AG09319 (cell line): ENCODE measurements around the gene TCEAL7.

Experiments
- DNase-seq: peaks from one replicate; pipeline ENCODE4 v3.0.0-alpha.2; 2010; ENCODE audit warnings: low read depth; ENCODE audit errors: extremely low read depth
- TF ChIP-seq, protein P1 (sequence below): IDR thresholded peaks from 2 replicates; pipeline ENCODE4 v1.5.1; 2011; ENCODE audit warnings: low read depth, mild to moderate bottlenecking, inconsistent platforms, low read length, moderate library complexity

Gene TCEAL7

DNA sequence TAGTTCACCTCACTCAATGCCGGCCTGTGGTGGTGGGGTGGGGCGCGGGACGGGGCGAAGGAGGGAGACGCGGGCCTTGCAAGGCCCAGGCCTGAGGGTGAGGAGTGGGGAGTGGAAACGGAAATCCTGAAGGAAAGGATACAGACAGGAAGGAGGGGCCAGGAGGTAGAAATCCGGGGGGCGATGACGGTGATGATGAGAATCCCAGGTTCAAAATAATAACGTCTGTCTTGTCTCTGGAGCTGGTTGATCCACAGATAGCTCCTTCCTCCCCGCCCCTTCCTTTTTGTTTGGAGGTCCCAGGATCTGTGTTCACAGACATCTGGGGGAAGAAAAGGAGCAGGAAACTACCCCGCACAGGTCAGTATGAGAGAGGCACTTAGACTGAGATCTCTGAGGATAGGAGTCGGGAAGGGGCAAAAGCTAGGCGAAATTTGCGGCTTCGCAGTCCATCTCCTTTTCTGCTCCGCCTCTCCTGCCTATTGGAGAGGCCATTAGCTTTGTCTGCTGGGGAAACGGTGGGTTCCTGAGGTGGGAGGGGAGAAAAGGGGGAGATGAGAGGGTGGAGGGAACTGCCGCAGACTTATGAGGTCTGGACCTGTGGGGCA lies 746 bp downstream of the TCEAL7 start:
- DNase-seq = no peak
- TF ChIP-seq, protein P1, sequence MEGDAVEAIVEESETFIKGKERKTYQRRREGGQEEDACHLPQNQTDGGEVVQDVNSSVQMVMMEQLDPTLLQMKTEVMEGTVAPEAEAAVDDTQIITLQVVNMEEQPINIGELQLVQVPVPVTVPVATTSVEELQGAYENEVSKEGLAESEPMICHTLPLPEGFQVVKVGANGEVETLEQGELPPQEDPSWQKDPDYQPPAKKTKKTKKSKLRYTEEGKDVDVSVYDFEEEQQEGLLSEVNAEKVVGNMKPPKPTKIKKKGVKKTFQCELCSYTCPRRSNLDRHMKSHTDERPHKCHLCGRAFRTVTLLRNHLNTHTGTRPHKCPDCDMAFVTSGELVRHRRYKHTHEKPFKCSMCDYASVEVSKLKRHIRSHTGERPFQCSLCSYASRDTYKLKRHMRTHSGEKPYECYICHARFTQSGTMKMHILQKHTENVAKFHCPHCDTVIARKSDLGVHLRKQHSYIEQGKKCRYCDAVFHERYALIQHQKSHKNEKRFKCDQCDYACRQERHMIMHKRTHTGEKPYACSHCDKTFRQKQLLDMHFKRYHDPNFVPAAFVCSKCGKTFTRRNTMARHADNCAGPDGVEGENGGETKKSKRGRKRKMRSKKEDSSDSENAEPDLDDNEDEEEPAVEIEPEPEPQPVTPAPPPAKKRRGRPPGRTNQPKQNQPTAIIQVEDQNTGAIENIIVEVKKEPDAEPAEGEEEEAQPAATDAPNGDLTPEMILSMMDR = no peak

DNA sequence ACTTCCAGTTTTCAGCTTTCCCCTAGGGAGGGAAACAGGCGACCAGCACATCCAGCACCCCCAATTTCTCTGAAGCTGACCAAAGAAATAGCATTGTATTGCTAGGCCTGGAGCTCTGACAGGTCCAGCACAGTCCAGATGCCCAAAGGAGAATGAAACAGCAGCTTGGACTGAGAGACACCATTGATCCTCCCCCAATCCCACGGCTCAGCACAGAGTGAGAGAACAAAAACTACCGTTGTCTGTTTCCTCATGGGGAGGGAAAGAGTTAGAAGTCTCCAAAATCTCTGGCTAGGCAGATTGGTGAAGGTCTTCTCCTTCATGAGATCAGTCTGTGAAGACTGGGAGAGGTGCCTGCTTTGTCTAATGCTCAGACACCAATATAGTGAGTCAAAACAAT lies 8.6 kb downstream of the TCEAL7 start:
- TF ChIP-seq, protein P1 = no peak
- no peak for DNase-seq

DNA sequence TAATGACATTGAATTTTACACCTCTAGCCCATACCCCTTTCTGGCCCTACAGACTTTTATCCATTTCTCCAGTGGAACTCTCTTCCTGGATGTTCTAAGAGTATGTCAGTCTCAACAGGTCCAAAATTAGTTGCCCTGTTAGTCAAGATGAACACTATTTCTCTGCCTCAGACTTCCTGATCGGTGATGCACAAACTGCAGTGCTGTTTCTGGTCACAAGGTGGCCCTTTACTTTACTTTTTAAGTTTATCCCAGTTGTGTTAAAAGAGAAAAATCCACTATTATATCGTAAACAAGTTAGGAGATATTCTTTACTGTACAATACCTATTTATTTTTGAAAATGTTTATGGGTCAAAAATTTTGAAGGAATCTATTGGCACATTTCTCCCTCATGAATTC lies 13.1 kb downstream of the TCEAL7 start:
- TF ChIP-seq, protein P1 = peak; percentile 76
- DNase-seq = no peak

DNA sequence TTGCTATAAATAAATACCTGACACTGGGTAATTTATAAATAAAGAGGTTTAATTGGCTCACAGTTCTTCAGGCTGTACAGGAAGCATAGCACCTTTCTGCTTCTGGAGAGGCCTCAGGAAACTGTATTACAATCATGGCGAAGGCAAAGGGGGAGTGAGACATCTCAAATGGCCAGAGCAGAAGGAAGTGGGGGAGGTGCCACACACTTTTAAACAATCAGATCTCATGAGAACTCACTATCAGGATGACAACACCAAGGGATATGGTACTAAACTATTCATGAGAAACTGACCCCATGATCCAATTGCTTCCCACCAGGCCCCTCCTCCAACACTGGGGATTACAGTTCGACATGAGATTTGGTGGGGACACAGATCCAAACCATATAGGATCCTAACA lies 14.6 kb downstream of the TCEAL7 start:
- TF ChIP-seq, protein P1 = no peak
- DNase-seq = no peak

DNA sequence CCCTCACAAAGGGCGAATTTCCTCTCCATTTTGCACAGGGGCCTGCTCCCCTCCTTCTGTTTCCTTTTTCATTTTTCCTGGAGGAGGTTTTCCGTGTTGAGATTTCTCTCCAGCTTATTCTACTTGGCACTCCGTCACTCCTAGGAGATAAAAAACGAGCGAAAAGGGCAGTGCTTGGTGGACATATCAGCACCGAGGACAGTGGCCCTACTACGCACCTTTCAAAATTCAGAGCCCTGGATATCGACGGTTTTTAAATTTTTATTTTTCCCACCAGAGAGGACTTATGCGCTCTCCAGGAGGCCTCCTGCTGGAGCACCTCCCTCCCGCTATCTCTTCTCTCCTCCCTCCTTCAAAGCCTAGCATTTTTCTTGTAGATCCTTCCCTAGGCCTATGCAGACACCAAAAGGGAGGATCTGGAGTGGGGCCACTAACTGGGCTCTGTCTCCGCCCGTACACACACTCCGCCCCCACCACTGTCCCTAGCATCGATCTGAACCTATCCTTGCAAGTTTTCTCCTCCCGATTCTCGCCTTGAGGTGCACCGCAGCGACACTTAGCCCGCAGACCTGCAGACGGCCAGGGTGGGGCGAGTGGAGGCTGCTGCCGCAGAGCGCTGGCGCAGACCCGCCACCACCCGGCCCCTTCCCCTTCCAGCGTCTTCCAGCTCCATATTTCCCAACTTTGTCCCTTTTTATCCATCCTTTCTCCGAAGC lies 17.8 kb downstream of the TCEAL7 start:
- DNase-seq = no peak
- TF ChIP-seq, protein P1 = no peak

DNA sequence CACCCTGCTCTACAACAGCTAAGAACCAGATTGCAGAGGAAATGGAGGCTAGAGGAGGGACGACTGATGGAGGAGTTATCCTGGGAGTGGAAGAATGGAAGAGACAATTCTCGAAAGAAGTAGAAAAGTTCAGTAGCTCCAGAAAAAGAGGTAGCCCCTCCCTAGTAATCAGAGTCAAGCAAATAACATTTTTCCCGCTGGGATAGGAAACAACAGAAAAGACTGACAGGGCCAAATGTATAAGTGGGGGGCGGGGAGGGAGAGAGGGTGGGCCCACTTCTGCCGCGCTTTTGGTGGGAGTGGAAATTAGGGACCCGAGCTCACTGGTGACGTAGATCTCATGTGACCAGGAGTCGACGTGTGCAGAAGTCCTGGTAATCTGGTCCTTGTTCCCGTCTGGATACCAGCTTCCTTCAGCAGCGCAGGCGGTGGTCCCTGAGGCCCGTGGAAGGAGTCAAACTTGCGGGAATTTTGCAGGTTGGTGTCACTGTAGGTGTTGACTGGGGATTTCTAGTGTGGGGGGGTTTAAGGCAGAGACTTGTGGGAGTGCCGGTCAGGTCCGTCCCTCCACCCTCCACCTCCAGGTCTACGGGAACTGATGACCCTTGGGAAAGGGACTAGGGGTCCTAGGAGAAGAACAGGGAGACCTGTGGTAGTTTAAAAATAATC lies 26.2 kb downstream of the TCEAL7 start, which contains the start of gene TCEAL9:
TCEAL9 (plus strand) TSS at position 377 of the 669 bp plus-strand sequence. CDS start 1,179 bp downstream, outside the sequence.
- TF ChIP-seq, protein P1 = no peak
- peak; percentile 50 for DNase-seq

DNA sequence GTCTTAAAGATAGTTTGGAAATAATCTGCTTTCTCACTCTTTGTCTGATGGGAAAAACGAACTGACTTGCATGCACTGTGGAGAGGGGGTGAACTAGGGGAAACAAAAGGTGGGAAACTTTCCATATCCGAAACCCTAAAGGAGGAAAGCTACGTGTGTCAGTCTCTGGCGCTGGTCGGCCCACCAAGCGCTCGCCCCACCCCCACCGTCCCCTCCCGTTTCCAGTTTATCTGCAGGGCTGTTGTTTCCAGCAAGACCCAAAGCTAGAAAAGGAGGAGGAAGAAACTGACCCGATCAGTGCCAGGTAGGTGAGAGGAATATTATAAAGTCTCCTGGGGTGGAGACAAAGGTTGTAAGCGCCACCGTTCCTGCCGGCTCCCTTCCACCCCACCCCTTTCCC lies 26.8 kb downstream of the TCEAL7 start:
- no peak for DNase-seq
- TF ChIP-seq, protein P1 = no peak
